HG03103 (cell line): ENCODE results near the gene MIS12.

Source experiments
- ATAC-seq: cut with Tn5 transposase; IDR thresholded peaks from one replicate; pipeline ENCODE4 v1.9.1; 2021; ENCODE audit warnings: low read depth; ENCODE audit not compliant: unreplicated experiment

The MIS12 gene

DNA sequence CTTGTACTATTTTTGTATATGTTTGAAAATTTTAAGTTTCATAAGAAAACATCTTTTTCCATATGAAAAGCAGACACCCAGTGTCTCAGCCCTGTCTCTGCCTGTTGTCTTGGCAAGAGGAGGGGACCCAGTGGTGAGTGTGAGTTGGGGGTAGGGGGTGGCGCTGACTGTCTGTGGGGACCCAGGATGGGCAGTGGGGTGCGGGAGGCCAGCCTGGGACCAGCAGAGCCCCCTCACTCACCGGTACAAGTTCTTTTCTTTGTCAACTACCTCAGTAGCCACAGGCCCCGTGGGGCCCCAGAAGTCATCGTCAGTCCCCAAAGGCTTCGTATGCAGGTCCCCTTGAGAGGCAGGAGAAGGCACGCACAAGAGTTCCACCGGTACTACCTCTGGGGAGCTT is 46.2 kb downstream of the MIS12 start:
- no peak for ATAC-seq

- ATAC-seq = no peak
Observed at GRCh38 chr17:5533486-5534315, 47.3 kb downstream of the MIS12 start.

DNA sequence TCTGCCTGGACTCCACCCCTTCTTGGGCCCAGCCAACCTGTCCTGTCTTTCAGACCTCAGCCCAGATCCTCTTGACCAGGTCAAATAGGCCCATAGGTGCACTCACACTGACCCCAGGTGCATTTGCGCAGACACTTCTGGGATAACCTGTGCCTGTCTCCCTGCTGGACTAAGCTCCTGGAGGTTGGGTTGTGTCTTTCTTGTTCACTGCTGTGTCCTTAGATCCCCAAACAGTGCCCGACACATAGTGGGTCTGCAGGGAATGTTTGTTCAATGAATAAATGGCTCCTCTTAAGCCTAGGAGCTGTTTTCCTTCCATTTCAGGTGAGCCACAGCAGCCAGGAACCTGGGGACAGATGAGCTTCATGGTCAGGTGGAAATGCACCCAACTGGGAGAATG is 49.1 kb downstream of the MIS12 start:
- no peak for ATAC-seq

GRCh38 chr17:5536866-5537650 is 50.7 kb downstream of the MIS12 start:
- ATAC-seq = no peak

DNA sequence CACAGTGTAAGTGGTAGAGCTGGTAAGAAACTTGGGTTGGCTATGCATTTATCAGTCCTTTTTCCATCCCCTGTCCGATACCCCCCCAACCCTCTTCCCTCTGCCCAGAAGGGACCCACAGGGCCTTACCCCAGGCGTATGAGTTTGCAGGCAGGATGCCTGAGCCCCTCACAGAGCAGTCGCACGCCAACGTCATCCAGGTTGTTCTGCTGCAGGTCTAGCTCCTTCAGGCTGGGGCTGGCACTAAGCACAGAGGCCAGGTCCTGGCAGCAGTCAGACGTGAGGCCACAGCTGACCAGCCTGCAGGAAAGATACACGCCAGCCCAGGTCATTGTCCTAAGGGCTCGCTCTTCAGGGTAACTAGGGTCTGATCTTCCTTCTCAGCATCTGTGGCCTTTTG is 52.9 kb downstream of the MIS12 start:
- no peak for ATAC-seq

- no peak for ATAC-seq
Observed at GRCh38 chr17:5540321-5540720, 54.0 kb downstream of the MIS12 start.
